ENCODE results near the gene ANKLE1. TPM values are rescaled to one million over a fixed set of nuclear protein-coding genes. Genes with fewer than 3 reads are reported as not detected.
"Not testable (repeated sequence)": the region's sequence is repeated elsewhere in the genome, so short reads cannot be mapped to it uniquely, and the experiment has no call there.

Gene ANKLE1
- total RNA-seq, 1 donor from 2014 or later = 0.30 TPM

- DNase-seq (ENCODE audit: low spot score) = peak; percentile 97
- intact Hi-C loops (cut with DNase I) = loop anchor here (2.0 kb wide), 1 partner anchor 52 kb away; the partner anchor contains the start of gene USE1
Observed at GRCh38 chr19:17266975-17267788, 14.5 kb upstream of the ANKLE1 start, which contains the start of gene BABAM1. Gene BABAM1, plus strand, starts transcription at chr19:17267443. Its CDS starts 1,364 bp downstream, at chr19:17268807.

- no peak for DNase-seq (ENCODE audit: low spot score)
- intact Hi-C loops (cut with DNase I) = no loop called here
Observed at GRCh38 chr19:17268754-17269153, 12.9 kb upstream of the ANKLE1 start.

- DNase-seq (ENCODE audit: low spot score); intact Hi-C loops (cut with DNase I): not testable (repeated sequence)
Observed at GRCh38 chr19:17274892-17275291, 6.8 kb upstream of the ANKLE1 start.

- DNase-seq (ENCODE audit: low spot score) = no peak
- intact Hi-C loops (cut with DNase I) = no loop called here
Observed at GRCh38 chr19:17275441-17276175, 6.1 kb upstream of the ANKLE1 start.

GRCh38 chr19:17279436-17279835 lies 2.3 kb upstream of the ANKLE1 start:
- DNase-seq (ENCODE audit: low spot score) = no peak
- intact Hi-C loops (cut with DNase I) = no loop called here

- DNase-seq (ENCODE audit: low spot score) = peak; percentile 93
- intact Hi-C loops (cut with DNase I) = loop anchor here (1.0 to 5.0 kb wide), 3 partner anchors 77 to 510 kb away; no protein-coding TSS in a partner anchor
Observed at GRCh38 chr19:17282488-17283125, 906 bp downstream of the ANKLE1 start.

DNA sequence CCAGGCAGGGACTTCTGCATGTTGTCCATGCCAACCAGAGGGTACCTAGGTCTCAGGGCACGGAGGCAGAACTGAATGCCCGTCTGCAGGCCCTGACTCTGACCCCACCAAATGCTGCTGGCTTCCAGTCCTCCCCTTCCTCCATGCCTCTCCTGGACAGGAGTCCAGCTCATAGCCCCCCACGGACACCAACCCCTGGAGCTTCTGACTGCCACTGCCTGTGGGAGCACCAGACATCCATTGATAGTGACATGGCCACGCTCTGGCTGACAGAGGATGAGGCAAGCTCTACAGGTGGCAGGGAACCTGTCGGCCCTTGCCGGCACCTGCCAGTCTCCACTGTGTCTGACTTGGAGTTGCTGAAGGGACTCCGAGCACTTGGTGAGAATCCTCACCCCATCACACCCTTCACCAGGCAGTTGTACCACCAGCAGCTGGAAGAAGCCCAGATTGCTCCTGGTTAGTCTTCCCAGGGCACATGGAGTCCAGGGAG lies 1.8 kb downstream of the ANKLE1 start:
- no peak for DNase-seq (ENCODE audit: low spot score)
- intact Hi-C loops (cut with DNase I) = loop anchor here (2.0 to 5.0 kb wide), 2 partner anchors 217 to 511 kb away; no protein-coding TSS in a partner anchor

DNA sequence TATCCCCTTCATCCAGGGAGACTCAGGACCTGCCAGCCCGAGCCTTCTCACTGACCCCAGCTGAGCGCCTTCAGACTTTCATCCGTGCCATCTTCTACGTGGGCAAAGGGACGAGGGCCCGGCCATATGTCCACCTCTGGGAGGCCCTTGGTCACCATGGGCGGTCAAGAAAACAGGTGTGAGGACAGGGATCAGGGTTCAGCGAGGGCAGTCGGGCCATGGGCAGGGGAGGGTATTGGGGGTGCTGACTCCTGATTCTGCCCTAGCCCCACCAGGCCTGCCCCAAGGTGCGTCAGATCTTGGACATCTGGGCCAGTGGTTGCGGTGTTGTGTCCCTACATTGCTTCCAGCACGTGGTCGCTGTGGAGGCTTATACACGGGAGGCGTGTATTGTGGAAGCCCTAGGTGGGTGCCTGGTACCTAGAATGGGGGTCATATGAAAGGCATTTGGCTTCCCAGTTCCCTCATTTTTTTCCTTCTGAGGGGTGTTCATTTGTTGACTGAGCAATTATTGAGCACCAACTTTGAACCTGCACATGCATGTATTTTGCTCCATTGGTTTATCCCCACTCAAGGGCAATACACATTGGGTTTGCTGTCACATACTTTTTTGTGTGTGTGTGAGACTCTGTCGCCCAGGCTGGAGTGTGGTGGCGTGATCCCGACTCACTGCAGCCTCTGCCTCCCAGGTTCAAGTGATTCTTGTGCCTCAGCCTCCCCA lies 3.9 kb downstream of the ANKLE1 start:
- DNase-seq (ENCODE audit: low spot score) = no peak
- intact Hi-C loops (cut with DNase I) = no loop called here

DNA sequence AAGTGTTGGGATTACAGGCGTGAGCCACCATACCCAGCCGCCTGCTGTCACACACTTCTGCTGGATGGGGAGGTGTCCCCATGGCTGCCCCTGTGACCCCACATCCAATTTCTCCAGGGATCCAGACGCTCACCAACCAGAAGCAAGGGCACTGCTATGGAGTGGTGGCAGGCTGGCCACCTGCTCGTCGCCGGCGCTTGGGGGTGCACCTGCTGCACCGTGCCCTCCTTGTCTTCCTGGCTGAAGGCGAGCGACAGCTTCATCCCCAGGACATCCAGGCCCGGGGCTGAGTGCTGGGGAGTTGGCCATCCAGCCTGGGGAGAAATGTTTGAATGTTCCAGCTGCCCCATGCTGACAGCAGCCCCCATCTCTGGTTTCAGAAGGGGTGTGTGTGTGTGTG lies 4.6 kb downstream of the ANKLE1 start:
- no peak for DNase-seq (ENCODE audit: low spot score)
- intact Hi-C loops (cut with DNase I) = no loop called here

- intact Hi-C loops (cut with DNase I) = no loop called here
- DNase-seq (ENCODE audit: low spot score) = no peak
Observed at GRCh38 chr19:17286752-17287151, 5.1 kb downstream of the ANKLE1 start.

DNA sequence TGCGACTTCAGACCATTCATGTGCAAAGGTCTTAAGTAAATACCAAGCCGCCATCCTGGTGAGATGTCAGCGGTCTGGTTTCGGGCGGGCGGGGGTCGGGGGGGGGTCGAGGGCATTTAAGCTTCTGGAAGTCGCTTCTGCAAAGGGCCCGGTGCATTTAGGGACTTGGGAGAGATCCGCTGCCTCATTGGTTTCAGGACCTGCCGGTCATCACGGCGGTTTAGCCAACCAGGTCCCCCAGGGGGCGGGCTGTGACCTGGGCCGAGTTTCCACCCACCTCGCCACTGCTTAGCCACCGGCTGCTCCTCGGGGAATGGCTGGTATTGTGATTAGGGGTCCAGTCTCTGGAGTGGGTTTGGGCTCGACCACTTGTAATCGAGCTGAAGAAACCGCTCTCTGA lies 7.8 kb downstream of the ANKLE1 start:
- peak; percentile 88 for DNase-seq (ENCODE audit: low spot score)
- intact Hi-C loops (cut with DNase I) = no loop called here

- peak; percentile 82 for DNase-seq (ENCODE audit: low spot score)
- intact Hi-C loops (cut with DNase I) = loop anchor here (1.0 kb wide), 1 partner anchor 94 kb away; no protein-coding TSS in a partner anchor
Observed at GRCh38 chr19:17292301-17293074, 10.8 kb downstream of the ANKLE1 start.

- intact Hi-C loops (cut with DNase I) = no loop called here
- no peak for DNase-seq (ENCODE audit: low spot score)
Observed at GRCh38 chr19:17293605-17294004, 11.9 kb downstream of the ANKLE1 start.

- no peak for DNase-seq (ENCODE audit: low spot score)
- intact Hi-C loops (cut with DNase I) = no loop called here
Observed at GRCh38 chr19:17294051-17294891, 12.6 kb downstream of the ANKLE1 start.

- intact Hi-C loops (cut with DNase I); DNase-seq (ENCODE audit: low spot score): not testable (repeated sequence)
Observed at GRCh38 chr19:17295551-17295950, 13.8 kb downstream of the ANKLE1 start.

GRCh38 chr19:17296273-17296672 lies 14.6 kb downstream of the ANKLE1 start:
- DNase-seq (ENCODE audit: low spot score) = no peak
- intact Hi-C loops (cut with DNase I) = no loop called here

- DNase-seq (ENCODE audit: low spot score) = no peak
- intact Hi-C loops (cut with DNase I) = no loop called here
Observed at GRCh38 chr19:17296976-17297375, 15.3 kb downstream of the ANKLE1 start.
